Mesodermal cell (in vitro differentiated cells): ENCODE data around the gene MBOAT1. TPM values are rescaled to one million over a fixed set of nuclear protein-coding genes. Genes with fewer than 3 reads are reported as not detected.

Source experiments
- H3K27ac ChIP-seq: 2 replicates; pipeline ENCODE4 v1.7.0; 2013; ENCODE audit warnings: mild to moderate bottlenecking, low read depth, low read length, moderate library complexity; ENCODE audit not compliant: severe bottlenecking
- H3K36me3 ChIP-seq: 2 replicates; pipeline ENCODE4 v1.7.1; 2013; ENCODE audit warnings: mild to moderate bottlenecking, low read length, moderate library complexity; ENCODE audit not compliant: control insufficient read depth, insufficient read depth
- H3K4me1 ChIP-seq: one replicate; pipeline ENCODE4 v1.7.1; 2013; ENCODE audit warnings: mild to moderate bottlenecking, low read length; ENCODE audit not compliant: insufficient read depth, control insufficient read depth, poor library complexity, severe bottlenecking
- H3K4me3 ChIP-seq: 2 replicates; pipeline ENCODE4 v1.7.0; 2013; ENCODE audit warnings: low read length, control low read depth, mild to moderate bottlenecking; ENCODE audit not compliant: insufficient read depth, poor library complexity, severe bottlenecking; ENCODE audit errors: extremely low read depth
- H3K9me3 ChIP-seq: 2 replicates; pipeline ENCODE4 v1.7.1; 2013; ENCODE audit warnings: mild to moderate bottlenecking, low read length, moderate library complexity; ENCODE audit not compliant: control insufficient read depth
- WGBS, 2 experiments: methylation state at CpG; one replicate each; pipeline ENCODE4 v1.1.5; 2013; ENCODE audit warnings: missing lambda C conversion rate in 2 of 2; ENCODE audit not compliant: insufficient coverage in 2 of 2; 5-methylcytosine and 5-hydroxymethylcytosine counted together
- polyA plus RNA-seq, 2 experiments: library from polyadenylated mRNA; stranded (reverse); fragments of 50-300 nt; gene quantifications; one replicate each; pipeline ENCODE4 v1.2.3, GENCODE V29; 2013

MBOAT1 gene
- polyA plus RNA-seq (2013, experiment 1 of 2), result 3.7 TPM
- 3.9 TPM for polyA plus RNA-seq (2013, experiment 2 of 2)

- H3K4me3 ChIP-seq, result peak within 1 kb of the TSS; percentile 57
- H3K4me1 ChIP-seq, result no peaks in the 10 kb centered on the region
- peak within 1 kb of the TSS; percentile 20 for H3K27ac ChIP-seq
- no peaks in the 10 kb centered on the region for H3K36me3 ChIP-seq
- no peaks in the 10 kb centered on the region for H3K9me3 ChIP-seq
- WGBS, 2 experiments, result 1 to 2% methylated on average over 28 to 36 of the region's 60 CpGs
Measured at GRCh38 chr6:20212392-20213111, at the start of gene MBOAT1. Gene MBOAT1 (minus strand): TSS chr6:20212469. CDS start chr6:20212234, 235 bp downstream.

- Histone ChIP-seq H3K4me3 (no peak overlapping the region), H3K27ac (no peak overlapping the region), H3K4me1 (no peaks in the 10 kb centered on the region), H3K9me3 (no peaks in the 10 kb centered on the region), H3K36me3 (no peaks in the 10 kb centered on the region)
- WGBS, 2 experiments, result no CpG with 5 or more reads among the region's 2 CpGs
Measured at GRCh38 chr6:20261685-20262084, 49.4 kb upstream of the MBOAT1 start.

GRCh38 chr6:20260360-20260759, 48.1 kb upstream of the MBOAT1 start:
- H3K36me3 ChIP-seq, result no peaks in the 10 kb centered on the region
- no peaks in the 10 kb centered on the region for H3K4me1 ChIP-seq
- H3K4me3 ChIP-seq, result no peak overlapping the region
- 93 to 96% methylated on average over 5 of the region's 7 CpGs for WGBS, 2 experiments
- no peaks in the 10 kb centered on the region for H3K9me3 ChIP-seq
- H3K27ac ChIP-seq, result no peak overlapping the region

GRCh38 chr6:20259316-20260049, 47.2 kb upstream of the MBOAT1 start:
- 90 to 93% methylated on average over 31 to 33 of the region's 48 CpGs for WGBS, 2 experiments
- H3K36me3 ChIP-seq, result no peaks in the 10 kb centered on the region
- H3K4me3 ChIP-seq, result no peak overlapping the region
- no peak overlapping the region for H3K27ac ChIP-seq
- H3K9me3 ChIP-seq, result no peaks in the 10 kb centered on the region
- H3K4me1 ChIP-seq, result no peaks in the 10 kb centered on the region

GRCh38 chr6:20255428-20255827, 43.2 kb upstream of the MBOAT1 start:
- Histone ChIP-seq H3K4me3 (no peak overlapping the region), H3K4me1 (no peaks in the 10 kb centered on the region), H3K9me3 (no peaks in the 10 kb centered on the region), H3K36me3 (no peaks in the 10 kb centered on the region), H3K27ac (no peak overlapping the region)

- H3K4me3 ChIP-seq, result no peak overlapping the region
- H3K27ac ChIP-seq, result no peak overlapping the region
- H3K36me3 ChIP-seq, result no peaks in the 10 kb centered on the region
- H3K9me3 ChIP-seq, result no peaks in the 10 kb centered on the region
- no peaks in the 10 kb centered on the region for H3K4me1 ChIP-seq
Measured at GRCh38 chr6:20254295-20254694, 42.0 kb upstream of the MBOAT1 start.

- Histone ChIP-seq H3K27ac (no peak overlapping the region), H3K9me3 (no peaks in the 10 kb centered on the region), H3K36me3 (no peaks in the 10 kb centered on the region), H3K4me3 (no peak overlapping the region), H3K4me1 (no peaks in the 10 kb centered on the region)
- WGBS, 2 experiments, result 72 to 73% methylated on average over 2 of the region's 2 CpGs
Measured at GRCh38 chr6:20253021-20253420, 40.8 kb upstream of the MBOAT1 start.

GRCh38 chr6:20252311-20252710, 40.0 kb upstream of the MBOAT1 start:
- Histone ChIP-seq H3K4me1 (no peaks in the 10 kb centered on the region), H3K4me3 (no peak overlapping the region), H3K36me3 (no peaks in the 10 kb centered on the region), H3K27ac (no peak overlapping the region), H3K9me3 (no peaks in the 10 kb centered on the region)
- 89 to 90% methylated on average over 3 of the region's 6 CpGs for WGBS, 2 experiments

- no peak overlapping the region for H3K4me3 ChIP-seq
- no peaks in the 10 kb centered on the region for H3K9me3 ChIP-seq
- no peaks in the 10 kb centered on the region for H3K36me3 ChIP-seq
- H3K27ac ChIP-seq, result no peak overlapping the region
- no peaks in the 10 kb centered on the region for H3K4me1 ChIP-seq
- WGBS, 2 experiments, result 82 to 100% methylated on average over 1 to 3 of the region's 5 CpGs
Measured at GRCh38 chr6:20251525-20251924, 39.3 kb upstream of the MBOAT1 start.

- Histone ChIP-seq H3K4me1 (no peaks in the 10 kb centered on the region), H3K36me3 (no peaks in the 10 kb centered on the region), H3K9me3 (no peaks in the 10 kb centered on the region), H3K27ac (no peak overlapping the region), H3K4me3 (no peak overlapping the region)
- 91 to 100% methylated on average over 1 of the region's 2 CpGs for WGBS, 2 experiments
Measured at GRCh38 chr6:20246125-20246524, 33.9 kb upstream of the MBOAT1 start.
